OCI-M2 (cell line): Measurements from ENCODE around the gene NECAB3.

Experiments
- DNase-seq: peaks from one replicate; lab custom pipeline; 2025; ENCODE audit not compliant: unreplicated experiment; lab: John Stamatoyannopoulos, UW

NECAB3 gene

GRCh38 chr20:33679758-33680485 lies 5.7 kb upstream of the NECAB3 start:
- no peak for DNase-seq

DNA sequence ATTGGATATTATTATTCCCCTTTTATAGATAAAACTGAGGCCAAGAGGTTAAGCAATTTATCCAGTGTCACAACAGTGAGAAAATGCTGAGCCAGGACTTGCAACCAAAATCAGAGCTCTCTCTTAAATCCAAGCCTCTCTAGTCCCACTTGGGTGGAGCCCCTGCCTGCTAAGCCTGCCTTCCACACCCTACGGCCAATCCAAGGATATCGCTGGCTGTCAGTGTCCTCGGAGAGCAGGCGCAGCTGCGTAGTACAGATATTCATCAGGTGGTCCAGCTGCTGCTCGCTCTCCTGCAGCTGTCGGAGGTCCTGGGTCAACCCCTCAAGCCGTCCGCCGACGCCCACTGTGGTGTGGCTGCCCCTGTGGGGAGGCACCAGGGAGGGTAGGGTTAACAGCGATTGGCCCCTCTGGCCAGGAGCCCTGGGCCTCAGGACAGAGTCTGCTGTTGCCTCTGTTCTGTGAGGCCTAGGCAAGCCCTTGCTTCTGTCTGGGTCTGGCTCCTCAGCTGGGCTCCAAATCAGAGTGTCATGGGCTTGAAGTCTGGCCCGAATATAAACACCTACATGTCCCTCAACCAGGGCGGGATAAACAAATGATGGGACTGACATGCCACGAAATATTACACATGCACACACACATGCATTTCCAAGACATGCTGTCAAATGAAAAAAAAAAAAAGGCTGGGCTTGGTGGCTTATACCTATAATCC lies 3.9 kb upstream of the NECAB3 start:
- no peak for DNase-seq

DNA sequence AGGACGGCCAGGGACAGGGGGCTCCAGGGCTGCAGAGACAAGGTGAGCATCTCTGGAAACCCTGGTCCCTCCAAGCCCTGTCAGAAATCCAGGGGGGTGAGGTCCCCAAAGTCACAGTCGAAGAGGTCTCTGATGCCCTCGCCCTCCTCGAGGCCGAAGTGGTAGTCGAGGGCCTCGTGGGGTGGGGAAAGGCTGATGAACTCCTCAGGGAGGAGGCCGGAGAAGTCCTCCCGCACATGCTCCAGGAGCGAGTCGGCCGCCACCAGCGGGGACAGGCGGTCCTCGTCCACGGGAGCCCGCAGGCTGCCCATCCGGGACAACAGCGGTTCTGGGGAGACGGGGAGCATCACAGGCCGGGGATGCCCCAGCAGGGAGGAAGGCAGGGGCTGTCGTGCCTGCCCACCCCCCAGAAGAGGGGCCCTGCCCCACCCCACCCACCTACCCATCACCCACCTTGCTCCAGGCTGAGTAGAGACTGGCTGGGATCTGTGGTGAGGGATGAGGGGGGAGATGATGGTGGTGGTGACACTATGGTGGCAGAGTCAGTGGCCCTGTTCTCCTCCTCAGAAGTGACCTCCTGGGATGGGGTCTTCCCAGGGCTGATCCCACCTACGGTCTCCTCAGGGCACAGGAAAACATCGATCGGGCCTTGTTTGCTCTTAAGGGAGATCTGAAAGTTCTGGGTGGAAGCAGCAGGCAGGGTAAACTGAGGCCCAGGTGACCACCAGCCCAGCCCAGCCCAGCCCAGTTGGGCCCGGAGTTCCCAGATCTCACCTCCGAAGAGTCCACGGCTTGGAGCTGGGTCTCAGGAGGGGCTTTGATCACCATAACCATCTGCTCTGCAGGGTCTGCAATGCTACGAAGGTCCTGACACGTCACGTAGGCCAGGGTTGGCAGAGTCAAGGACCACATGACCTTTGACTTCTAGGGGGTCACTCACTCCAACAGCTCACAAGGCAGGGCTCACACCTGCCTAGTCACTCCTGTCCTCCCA lies 2.7 kb upstream of the NECAB3 start:
- no peak for DNase-seq

GRCh38 chr20:33676121-33676520 lies 1.9 kb upstream of the NECAB3 start:
- DNase-seq, result no peak

- no peak for DNase-seq
These were observed 1.1 kb upstream of the NECAB3 start for GRCh38 chr20:33675136-33675959.

DNA sequence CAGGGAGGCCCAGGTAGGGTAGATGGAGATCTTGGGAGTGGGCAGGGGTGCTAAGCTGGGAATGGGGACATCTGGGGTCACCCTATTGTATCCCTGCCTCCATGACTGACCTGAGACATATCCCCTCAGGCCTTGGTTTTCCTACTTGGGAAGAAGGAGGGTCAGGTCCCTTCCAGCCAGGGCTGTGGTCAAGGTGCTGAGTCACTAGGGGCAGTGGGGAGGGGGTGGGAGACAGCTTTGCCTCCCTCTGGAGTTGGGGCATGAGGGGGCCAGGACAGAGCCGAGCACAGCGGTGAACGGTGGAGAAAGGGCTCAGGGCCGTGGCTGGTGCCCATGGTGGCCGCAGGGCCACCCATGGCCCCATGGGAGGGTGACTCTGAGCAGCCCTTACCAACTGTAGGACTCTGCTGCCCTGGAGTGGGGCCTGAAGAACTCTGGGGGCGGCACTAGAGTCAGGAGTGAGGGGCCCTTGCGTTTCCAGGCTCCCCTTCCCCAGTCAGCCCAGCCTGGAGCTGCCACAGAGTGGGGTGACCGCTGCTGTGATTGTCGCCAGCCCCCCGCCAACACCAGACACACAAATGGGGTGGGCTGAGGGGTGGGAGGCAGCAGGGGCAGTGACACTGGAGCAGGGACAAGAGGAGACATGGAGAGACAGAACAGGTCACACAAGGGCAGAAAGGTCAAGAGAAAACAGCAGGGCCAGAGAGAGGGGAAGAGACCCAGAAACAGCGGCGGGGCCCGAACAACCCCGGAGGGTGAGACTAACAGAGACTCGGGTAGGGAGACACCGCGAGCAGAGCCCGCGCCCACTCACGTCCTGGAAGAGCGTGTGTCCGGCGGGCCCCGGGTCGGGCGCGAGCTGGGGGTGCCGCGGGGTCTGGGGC lies 576 bp downstream of the NECAB3 start:
- no peak for DNase-seq

GRCh38 chr20:33673114-33673409 lies 1.2 kb downstream of the NECAB3 start:
- DNase-seq, result no peak

GRCh38 chr20:33672426-33673113 lies 1.7 kb downstream of the NECAB3 start:
- no peak for DNase-seq

- no peak for DNase-seq
These were observed 2.5 kb downstream of the NECAB3 start for GRCh38 chr20:33671573-33672288.

DNA sequence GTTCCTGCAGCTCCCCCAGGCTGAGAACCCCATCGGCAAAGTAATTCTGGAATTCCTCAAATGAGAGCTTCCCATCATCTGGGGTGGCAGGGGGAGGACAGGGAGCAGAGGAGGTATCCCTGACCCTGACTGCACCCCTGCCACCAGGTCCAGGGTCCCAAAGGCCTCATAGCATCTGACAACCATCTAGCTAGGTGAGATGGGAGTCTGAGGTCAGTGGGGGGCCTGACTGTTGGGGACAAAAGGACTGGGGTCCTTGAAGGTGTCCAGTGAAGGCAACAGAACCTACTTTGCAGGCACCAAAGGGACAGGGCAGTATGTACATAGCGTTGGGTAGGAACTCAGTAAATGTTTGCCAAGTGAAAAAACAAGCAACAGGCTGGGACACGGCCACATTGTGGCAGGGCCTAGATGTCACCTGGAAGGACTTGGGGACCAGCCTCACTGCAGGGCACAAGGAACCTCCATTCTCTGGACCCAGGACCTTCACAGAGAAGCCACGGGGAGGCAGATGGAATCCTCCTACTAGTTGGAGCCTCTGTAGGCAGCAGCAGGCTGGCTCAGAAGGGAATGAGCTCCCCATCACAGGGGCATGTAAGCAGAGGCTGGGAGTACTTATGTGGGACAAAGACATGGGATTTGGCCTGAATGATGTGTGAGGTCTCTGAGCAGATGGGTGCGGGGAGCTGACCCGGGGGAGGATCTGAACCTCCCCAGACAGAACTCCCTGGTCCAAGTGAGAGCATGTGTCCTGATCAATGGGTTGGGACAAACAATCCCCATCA lies 3.3 kb downstream of the NECAB3 start:
- DNase-seq, result no peak

GRCh38 chr20:33669873-33670640 lies 4.2 kb downstream of the NECAB3 start:
- DNase-seq, result no peak

GRCh38 chr20:33669224-33669623 lies 5.0 kb downstream of the NECAB3 start:
- no peak for DNase-seq

- no peak for DNase-seq
These were observed 5.6 kb downstream of the NECAB3 start for GRCh38 chr20:33668466-33669155.

- peak; percentile 52 for DNase-seq
These were observed 6.4 kb downstream of the NECAB3 start for GRCh38 chr20:33667676-33668465.

- no peak for DNase-seq
These were observed 7.0 kb downstream of the NECAB3 start for GRCh38 chr20:33667245-33667675.
